Measurements from ENCODE around the gene HS6ST2. TPM values are rescaled to one million over a fixed set of nuclear protein-coding genes. Genes with fewer than 3 reads are reported as not detected.

The HS6ST2 gene
- total and polyA plus RNA-seq, 4 donors, result under 0.01 to 1.4 (median 0.01) TPM; not detected in 1

DNA sequence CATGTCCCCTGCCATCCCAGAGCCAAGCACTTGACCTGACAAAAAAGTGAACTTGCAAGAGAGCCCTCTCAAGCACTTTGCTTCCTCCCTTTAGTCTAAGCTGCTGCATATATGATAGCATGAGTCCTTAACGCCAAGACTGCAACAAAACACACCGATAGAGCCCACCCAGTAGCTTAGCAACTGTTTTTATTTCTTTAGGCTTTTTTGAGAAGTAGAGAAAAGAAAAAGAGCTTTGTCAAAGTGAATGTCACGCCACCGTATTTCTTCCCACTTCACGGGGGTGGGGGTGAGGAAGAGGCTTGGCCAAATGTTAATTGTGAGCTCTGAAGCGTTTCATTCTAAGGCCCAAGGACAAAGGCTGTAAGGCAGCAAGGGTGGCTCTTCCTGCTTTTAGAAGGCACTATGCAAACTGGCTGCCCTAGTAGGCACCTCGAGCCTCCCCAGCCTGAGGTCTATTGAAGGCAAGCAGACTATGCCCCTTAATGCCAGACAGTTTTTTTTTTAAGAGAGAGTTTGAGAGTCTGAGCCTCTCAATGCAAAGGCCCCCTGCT lies 138.6 kb downstream of the HS6ST2 start:
- no peaks in the 10 kb centered on the region for H3K36me3 ChIP-seq (ENCODE audit: control insufficient read depth in 4 of 4, insufficient read depth in 3 of 4, low read depth in 1 of 4, low read length in 3 of 4)
- no peak overlapping the region for H3K27ac ChIP-seq (ENCODE audit: low read depth in 1 of 2, low read length in 2 of 2)
- no peaks in the 10 kb centered on the region for H3K4me1 ChIP-seq (ENCODE audit: control insufficient read depth in 4 of 4, insufficient read depth in 4 of 4, low read length in 3 of 4)
- no peaks in the 10 kb centered on the region for H3K9me3 ChIP-seq (ENCODE audit: control insufficient read depth in 4 of 4, low read length in 3 of 4)
- DNase-seq (ENCODE audit: low spot score), result no peak
- no peaks in the 10 kb centered on the region for H3K27me3 ChIP-seq (ENCODE audit: control insufficient read depth in 4 of 4, insufficient read depth in 4 of 4, low read length in 3 of 4)
- 84% methylated on average over 7 of the region's 7 CpGs for WGBS
- no peak overlapping the region for H3K4me3 ChIP-seq (ENCODE audit: low read depth in 1 of 3, low read length in 3 of 3)
- no peak overlapping the region for H3K9ac ChIP-seq (ENCODE audit: low read depth in 1 of 2, low read length in 2 of 2)
- TF ChIP-seq HNF4G (IDR thresholded peaks at IDR 0.05) (no peak), GABPA (IDR thresholded peaks at IDR 0.05 in 1 of 2, conservative IDR thresholded peaks at IDR 0.05 in 1 of 2) (no peak), EGR1 (IDR thresholded peaks at IDR 0.05; ENCODE audit: low read depth in 2 of 2) (no peak)
- TF ChIP-seq, protein P1, sequence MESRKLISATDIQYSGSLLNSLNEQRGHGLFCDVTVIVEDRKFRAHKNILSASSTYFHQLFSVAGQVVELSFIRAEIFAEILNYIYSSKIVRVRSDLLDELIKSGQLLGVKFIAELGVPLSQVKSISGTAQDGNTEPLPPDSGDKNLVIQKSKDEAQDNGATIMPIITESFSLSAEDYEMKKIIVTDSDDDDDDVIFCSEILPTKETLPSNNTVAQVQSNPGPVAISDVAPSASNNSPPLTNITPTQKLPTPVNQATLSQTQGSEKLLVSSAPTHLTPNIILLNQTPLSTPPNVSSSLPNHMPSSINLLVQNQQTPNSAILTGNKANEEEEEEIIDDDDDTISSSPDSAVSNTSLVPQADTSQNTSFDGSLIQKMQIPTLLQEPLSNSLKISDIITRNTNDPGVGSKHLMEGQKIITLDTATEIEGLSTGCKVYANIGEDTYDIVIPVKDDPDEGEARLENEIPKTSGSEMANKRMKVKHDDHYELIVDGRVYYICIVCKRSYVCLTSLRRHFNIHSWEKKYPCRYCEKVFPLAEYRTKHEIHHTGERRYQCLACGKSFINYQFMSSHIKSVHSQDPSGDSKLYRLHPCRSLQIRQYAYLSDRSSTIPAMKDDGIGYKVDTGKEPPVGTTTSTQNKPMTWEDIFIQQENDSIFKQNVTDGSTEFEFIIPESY (IDR thresholded peaks at IDR 0.05), result no peak

- Histone ChIP-seq H3K27me3 (ENCODE audit: control insufficient read depth in 4 of 4, insufficient read depth in 4 of 4, low read length in 3 of 4) (peaks cover 0 to under 1% (median 0%) of the 10 kb centered on the region in 4 donors), H3K4me1 (ENCODE audit: control insufficient read depth in 4 of 4, insufficient read depth in 4 of 4, low read length in 3 of 4) (no peaks in the 10 kb centered on the region), H3K27ac (ENCODE audit: low read depth in 1 of 2, low read length in 2 of 2) (no peak overlapping the region), H3K9me3 (ENCODE audit: control insufficient read depth in 4 of 4, low read length in 3 of 4) (no peaks in the 10 kb centered on the region), H3K9ac (ENCODE audit: low read depth in 1 of 2, low read length in 2 of 2) (no peak overlapping the region), H3K36me3 (ENCODE audit: control insufficient read depth in 4 of 4, insufficient read depth in 3 of 4, low read depth in 1 of 4, low read length in 3 of 4) (no peaks in the 10 kb centered on the region), H3K4me3 (ENCODE audit: low read depth in 1 of 3, low read length in 3 of 3) (no peak overlapping the region)
- TF ChIP-seq SP1 (IDR thresholded peaks at IDR 0.05), result no peak
- TF ChIP-seq, protein P2, sequence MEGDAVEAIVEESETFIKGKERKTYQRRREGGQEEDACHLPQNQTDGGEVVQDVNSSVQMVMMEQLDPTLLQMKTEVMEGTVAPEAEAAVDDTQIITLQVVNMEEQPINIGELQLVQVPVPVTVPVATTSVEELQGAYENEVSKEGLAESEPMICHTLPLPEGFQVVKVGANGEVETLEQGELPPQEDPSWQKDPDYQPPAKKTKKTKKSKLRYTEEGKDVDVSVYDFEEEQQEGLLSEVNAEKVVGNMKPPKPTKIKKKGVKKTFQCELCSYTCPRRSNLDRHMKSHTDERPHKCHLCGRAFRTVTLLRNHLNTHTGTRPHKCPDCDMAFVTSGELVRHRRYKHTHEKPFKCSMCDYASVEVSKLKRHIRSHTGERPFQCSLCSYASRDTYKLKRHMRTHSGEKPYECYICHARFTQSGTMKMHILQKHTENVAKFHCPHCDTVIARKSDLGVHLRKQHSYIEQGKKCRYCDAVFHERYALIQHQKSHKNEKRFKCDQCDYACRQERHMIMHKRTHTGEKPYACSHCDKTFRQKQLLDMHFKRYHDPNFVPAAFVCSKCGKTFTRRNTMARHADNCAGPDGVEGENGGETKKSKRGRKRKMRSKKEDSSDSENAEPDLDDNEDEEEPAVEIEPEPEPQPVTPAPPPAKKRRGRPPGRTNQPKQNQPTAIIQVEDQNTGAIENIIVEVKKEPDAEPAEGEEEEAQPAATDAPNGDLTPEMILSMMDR (IDR thresholded peaks at IDR 0.05; ENCODE audit: low read depth, low read length, missing input control), result no peak
- no peak for TF ChIP-seq FOXA1 (IDR thresholded peaks at IDR 0.05)
- TF ChIP-seq, protein P1 (IDR thresholded peaks at IDR 0.05), result no peak
- TF ChIP-seq RAD21 (IDR thresholded peaks at IDR 0.05), result no peak
- TF ChIP-seq YY1 (IDR thresholded peaks at IDR 0.05), result no peak
- no peak for TF ChIP-seq RXRA (IDR thresholded peaks at IDR 0.05)
- TF ChIP-seq, protein P3, sequence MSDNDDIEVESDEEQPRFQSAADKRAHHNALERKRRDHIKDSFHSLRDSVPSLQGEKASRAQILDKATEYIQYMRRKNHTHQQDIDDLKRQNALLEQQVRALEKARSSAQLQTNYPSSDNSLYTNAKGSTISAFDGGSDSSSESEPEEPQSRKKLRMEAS (IDR thresholded peaks at IDR 0.05), result no peak
- TF ChIP-seq FOXA2 (IDR thresholded peaks at IDR 0.05), result no peak
- TF ChIP-seq TAF1 (conservative IDR thresholded peaks at IDR 0.05), result no peak
- no peak for TF ChIP-seq HNF4G (IDR thresholded peaks at IDR 0.05)
- no peak for TF ChIP-seq NR2F2 (IDR thresholded peaks at IDR 0.05)
- TF ChIP-seq HNF4A (conservative IDR thresholded peaks at IDR 0.05), result no peak
- TF ChIP-seq JUND (IDR thresholded peaks at IDR 0.05), result no peak
- no peak for DNase-seq (ENCODE audit: low spot score)
Observed at GRCh38 chrX:132818638-132819037, 139.8 kb downstream of the HS6ST2 start.
